Natural killer cell (primary cell): ENCODE measurements around the gene OIP5. TPM values are rescaled to one million over a fixed set of nuclear protein-coding genes. Genes with fewer than 3 reads are reported as not detected.

Experiments
- ATAC-seq, 3 donors: fragments of 150-1000 bp in 2 of 3; fragments of 200-7000 bp in 1 of 3; cut with Tn5 transposase; 1 replicate in 1 of 3; 2 replicates in 2 of 3; pipeline ENCODE4 v1.10.0; 2021; ENCODE audit warnings: mild to moderate bottlenecking in 2 of 3, moderate library complexity in 2 of 3
- DNase-seq, 2 donors: peaks; one replicate each; pipeline versions ENCODE4 v3.0.0 to v3.0.0-alpha.2; 2013 to 2021; ENCODE audit warnings: mixed read lengths in 1 of 2
- H3K27ac ChIP-seq: one replicate; pipeline ENCODE4 v1.5.1; 2013; ENCODE audit warnings: mild to moderate bottlenecking, low read length
- H3K27me3 ChIP-seq: one replicate; pipeline ENCODE4 v1.6.1; 2013; ENCODE audit warnings: low read length; ENCODE audit not compliant: control insufficient read depth, insufficient read depth
- H3K36me3 ChIP-seq: one replicate; pipeline ENCODE4 v1.6.1; 2013; ENCODE audit warnings: low read length; ENCODE audit not compliant: control insufficient read depth, insufficient read depth
- H3K4me1 ChIP-seq: one replicate; pipeline ENCODE4 v1.6.1; 2013; ENCODE audit warnings: low read length; ENCODE audit not compliant: control insufficient read depth, insufficient read depth
- H3K4me3 ChIP-seq: one replicate; pipeline ENCODE4 v1.5.1; 2013; ENCODE audit warnings: low read length
- H3K9me3 ChIP-seq: one replicate; pipeline ENCODE4 v1.6.1; 2013; ENCODE audit warnings: low read length; ENCODE audit not compliant: control insufficient read depth, insufficient read depth
- H3K27ac Mint-ChIP-seq, 2 donors: one replicate each; pipeline ENCODE4 v1.8.0; 2022; ENCODE audit warnings: mild to moderate bottlenecking in 2 of 2, mixed read lengths in 2 of 2, moderate library complexity in 1 of 2
- H3K27me3 Mint-ChIP-seq, 2 donors: one replicate each; pipeline ENCODE4 v1.8.0; 2022; ENCODE audit warnings: low read depth in 2 of 2, mixed read lengths in 2 of 2
- H3K36me3 Mint-ChIP-seq: one replicate; pipeline ENCODE4 v1.8.0; 2022; ENCODE audit warnings: mixed read lengths
- H3K4me1 Mint-ChIP-seq, 2 donors: one replicate each; pipeline ENCODE4 v1.8.0; 2022; ENCODE audit warnings: mixed read lengths in 2 of 2
- H3K4me3 Mint-ChIP-seq: one replicate; pipeline ENCODE4 v1.8.0; 2022; ENCODE audit warnings: mild to moderate bottlenecking, moderate library complexity, mixed read lengths
- H3K9me3 Mint-ChIP-seq, 2 donors: one replicate each; pipeline ENCODE4 v1.8.0; 2022; ENCODE audit warnings: mixed read lengths in 2 of 2
- CTCF ChIP-seq: fragments of 200-600 bp; IDR thresholded peaks from one replicate; pipeline ENCODE4 v1.8.0; 2022; ENCODE audit warnings: antibody characterized with exemption
- WGBS: methylation state at CpG from one replicate; pipeline ENCODE4 v1.1.7; 2013; ENCODE audit warnings: missing lambda C conversion rate; ENCODE audit not compliant: insufficient coverage; 5-methylcytosine and 5-hydroxymethylcytosine counted together
- intact Hi-C: fragments of 100-400 bp; cut with micrococcal nuclease; formaldehyde crosslinking; loops from one replicate; pipeline ENCODE4 v1.14.2; 2022
- total RNA-seq, 4 donors: library from RNA; stranded (reverse); fragments of 120-200 nt in 1 of 4; gene quantifications; one replicate each; pipeline versions ENCODE4 v1.2.3 to v1.2.4, GENCODE V29; 2013 to 2022

Gene OIP5
- total RNA-seq, 3 donors from 2014 or later (not counting 1 experiment from before 2014, with no cell fraction given) = 0.29 to 0.64 TPM; not detected in 1

DNA sequence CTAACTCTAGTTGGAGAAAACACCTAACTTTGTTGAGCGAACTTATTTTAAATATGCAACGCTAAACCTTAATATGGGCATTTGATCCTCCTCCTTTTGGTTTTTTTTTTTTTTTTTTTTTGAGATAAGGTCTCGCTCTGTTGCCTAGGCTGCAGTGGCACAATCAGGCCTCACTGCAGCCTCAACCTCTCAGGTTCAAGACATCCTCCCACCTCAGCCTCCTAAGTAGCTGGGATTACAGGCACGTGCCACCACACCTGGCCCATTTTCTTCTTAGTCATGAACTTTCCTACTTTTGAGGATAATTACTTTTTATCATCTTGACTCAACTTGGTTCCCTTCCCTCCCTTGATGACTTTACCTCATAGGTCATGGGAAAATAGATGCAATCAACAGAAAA is 4.2 kb upstream of the OIP5 start:
- peaks cover 12% of the 10 kb centered on the region for H3K4me1 ChIP-seq
- Mint-ChIP-seq H3K27ac (no peak overlapping the region), H3K36me3 (no peaks in the 10 kb centered on the region), H3K27me3 (no peaks in the 10 kb centered on the region), H3K4me3 (no peak overlapping the region), H3K4me1 (peaks cover 24 to 27% of the 10 kb centered on the region in 2 donors), H3K9me3 (no peaks in the 10 kb centered on the region)
- DNase-seq = peak in 1 of 2 donors; percentile 19
- H3K27me3 ChIP-seq = no peaks in the 10 kb centered on the region
- H3K27ac ChIP-seq = no peak overlapping the region
- no peak for TF ChIP-seq CTCF
- ATAC-seq = no peak
- H3K9me3 ChIP-seq = no peaks in the 10 kb centered on the region
- no peak overlapping the region for H3K4me3 ChIP-seq
- intact Hi-C loops = no loop called here
- H3K36me3 ChIP-seq = no peaks in the 10 kb centered on the region
- 81% methylated on average over 4 of the region's 4 CpGs for WGBS

- H3K36me3 Mint-ChIP-seq = no peaks in the 10 kb centered on the region
- no peak overlapping the region for H3K4me3 ChIP-seq
- H3K9me3 Mint-ChIP-seq = no peaks in the 10 kb centered on the region
- no peaks in the 10 kb centered on the region for H3K9me3 ChIP-seq
- H3K4me1 Mint-ChIP-seq = peaks cover 26 to 27% of the 10 kb centered on the region in 2 donors
- DNase-seq = no peak
- H3K27me3 Mint-ChIP-seq = no peaks in the 10 kb centered on the region
- no peak for TF ChIP-seq CTCF
- WGBS = 77% methylated on average over 12 of the region's 12 CpGs
- H3K36me3 ChIP-seq = no peaks in the 10 kb centered on the region
- no peak for ATAC-seq
- H3K27me3 ChIP-seq = no peaks in the 10 kb centered on the region
- H3K4me3 Mint-ChIP-seq = peak overlapping the region; percentile 84
- H3K27ac Mint-ChIP-seq = no peak overlapping the region
- H3K4me1 ChIP-seq = peaks cover 12% of the 10 kb centered on the region
- no peak overlapping the region for H3K27ac ChIP-seq
- intact Hi-C loops = no loop called here
Measured at GRCh38 chr15:41334293-41335120, 2.1 kb upstream of the OIP5 start.

DNA sequence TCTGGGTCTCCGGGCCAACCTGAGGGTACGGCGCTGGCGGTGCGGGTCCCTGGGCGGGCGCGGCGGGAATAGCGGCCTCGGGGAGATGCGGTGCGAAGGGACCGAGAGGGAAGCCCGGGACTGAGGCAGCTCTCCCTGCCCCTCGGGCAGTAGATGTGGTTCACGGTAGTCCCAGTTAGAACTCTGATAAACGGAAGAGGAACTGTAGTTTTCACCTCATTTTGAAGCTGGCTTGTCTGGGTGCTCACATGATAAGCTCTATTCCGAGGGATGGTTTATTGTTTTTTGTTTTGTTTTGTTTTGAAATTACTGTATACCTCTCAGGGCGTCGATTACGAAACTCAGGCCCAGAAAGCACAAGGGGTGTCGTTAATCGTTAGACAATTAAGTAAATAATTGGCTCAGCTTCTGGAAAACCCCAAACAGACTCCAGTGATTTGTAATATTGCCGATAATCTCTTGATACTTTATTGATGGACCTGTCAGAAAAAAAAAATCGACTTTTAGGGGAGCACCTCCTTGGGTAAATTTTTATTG is 703 bp upstream of the OIP5 start:
- H3K4me3 Mint-ChIP-seq = peak overlapping the region; percentile 98
- intact Hi-C loops = loop anchor here (2.0 kb wide), 1 partner anchor 216 kb away; the partner anchor contains the start of gene INO80
- Histone ChIP-seq H3K4me3 (peak overlapping the region; percentile 75), H3K36me3 (no peaks in the 10 kb centered on the region), H3K4me1 (peaks cover 12% of the 10 kb centered on the region), H3K9me3 (no peaks in the 10 kb centered on the region), H3K27ac (peak overlapping the region; percentile 46), H3K27me3 (no peaks in the 10 kb centered on the region)
- peak overlapping the region; percentile 90 to 99 for H3K27ac Mint-ChIP-seq
- H3K36me3 Mint-ChIP-seq = no peaks in the 10 kb centered on the region
- peak in 2 of 3 donors; percentile 3 to 12 for ATAC-seq
- H3K4me1 Mint-ChIP-seq = peaks cover 26 to 27% of the 10 kb centered on the region in 2 donors
- H3K27me3 Mint-ChIP-seq = no peaks in the 10 kb centered on the region
- no peak for TF ChIP-seq CTCF
- under 1% methylated on average over 26 of the region's 26 CpGs for WGBS
- no peaks in the 10 kb centered on the region for H3K9me3 Mint-ChIP-seq
- peak in 1 of 2 donors; percentile 59 for DNase-seq
